HG03469 (cell line): ENCODE measurements around the gene PERCC1.
"Not testable (repeated sequence)": the region's sequence is repeated elsewhere in the genome, so short reads cannot be mapped to it uniquely, and the experiment has no call there.

Source experiments
- ATAC-seq: cut with Tn5 transposase; IDR thresholded peaks from one replicate; pipeline ENCODE4 v1.9.1; 2021; ENCODE audit warnings: mild to moderate bottlenecking, moderate library complexity, moderate number of reproducible peaks; ENCODE audit not compliant: unreplicated experiment

PERCC1 gene

DNA sequence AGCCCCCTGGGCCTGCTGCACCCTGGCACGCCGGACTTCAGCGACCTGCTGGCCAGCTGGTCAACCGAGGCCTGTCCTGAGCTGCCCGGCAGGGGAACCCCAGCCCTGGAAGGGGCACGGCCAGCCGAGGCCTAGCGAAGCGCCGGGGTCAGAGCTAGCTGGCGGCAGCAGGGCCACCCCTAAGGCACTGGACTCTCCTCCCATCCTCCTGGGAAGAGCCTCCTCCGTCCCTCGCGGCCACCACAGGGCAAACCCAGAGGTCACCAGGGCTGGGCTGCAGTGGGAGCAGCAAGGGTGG lies 2.3 kb downstream of the PERCC1 start:
- no peak for ATAC-seq

DNA sequence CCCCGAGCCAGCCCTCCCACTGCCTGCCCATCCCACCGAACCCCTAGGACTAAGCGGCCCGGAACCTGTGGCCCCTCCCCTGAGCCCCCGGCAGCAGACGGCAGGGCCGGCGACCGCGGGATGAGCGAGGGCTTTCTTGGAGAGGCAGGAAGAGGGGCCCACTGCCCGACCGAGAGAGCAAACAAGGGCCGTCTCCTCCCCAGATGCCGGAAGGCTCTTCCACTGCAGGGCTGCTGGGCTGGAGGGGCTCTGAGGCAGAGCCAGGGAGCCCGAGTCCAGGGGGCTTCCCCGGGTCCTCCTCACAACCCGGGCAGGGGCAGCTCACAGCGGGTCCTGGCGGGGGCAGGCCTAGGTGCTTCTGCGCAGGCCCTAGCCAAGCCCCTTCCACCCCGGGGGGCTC lies 2.9 kb downstream of the PERCC1 start:
- ATAC-seq, result no peak

DNA sequence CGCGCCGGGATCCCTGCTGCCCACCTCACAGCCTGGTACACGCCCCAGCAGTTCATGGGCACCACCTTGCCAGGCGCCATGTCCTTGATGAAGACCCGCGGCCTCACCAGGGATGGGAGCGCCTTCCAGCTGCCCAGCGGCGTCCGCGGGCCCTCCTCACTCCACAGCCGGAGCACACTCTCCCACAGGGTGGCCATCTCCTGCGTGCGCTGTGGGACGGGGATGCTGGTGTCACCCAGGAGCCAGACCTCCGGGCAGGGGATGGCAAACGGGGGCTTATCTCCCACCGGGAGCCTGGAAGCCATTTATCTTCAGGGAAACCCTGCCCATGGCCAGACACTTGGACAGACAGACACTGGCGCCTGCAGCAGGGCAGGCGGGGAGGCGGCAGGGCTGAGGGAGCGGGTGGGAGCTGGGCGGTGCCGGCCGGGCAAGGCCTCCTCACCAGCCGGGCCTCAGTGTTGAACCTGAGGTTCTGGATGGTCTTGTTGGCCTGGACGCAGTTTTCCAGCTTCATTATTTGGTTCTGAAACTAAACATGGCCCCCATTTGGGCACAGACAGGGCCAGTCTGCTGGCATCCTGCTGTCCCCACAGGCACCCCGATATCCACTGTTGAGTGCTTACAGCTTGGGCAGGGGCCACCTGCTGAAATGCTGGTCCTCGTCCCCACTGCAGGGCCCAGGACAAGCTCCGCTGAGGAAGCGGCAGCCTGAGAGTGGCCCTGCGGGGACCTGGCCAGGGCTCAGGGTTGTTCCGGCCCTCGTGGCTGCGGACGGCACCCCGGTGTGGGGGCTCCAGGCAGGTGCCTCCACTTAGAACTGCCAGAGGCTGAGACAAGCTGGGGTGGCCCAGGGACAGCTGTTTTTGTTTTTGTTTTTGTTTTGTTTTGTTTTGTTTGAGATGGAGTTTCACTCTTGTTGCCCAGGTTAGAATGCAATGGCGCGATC lies 4.0 kb downstream of the PERCC1 start:
- ATAC-seq, result no peak

DNA sequence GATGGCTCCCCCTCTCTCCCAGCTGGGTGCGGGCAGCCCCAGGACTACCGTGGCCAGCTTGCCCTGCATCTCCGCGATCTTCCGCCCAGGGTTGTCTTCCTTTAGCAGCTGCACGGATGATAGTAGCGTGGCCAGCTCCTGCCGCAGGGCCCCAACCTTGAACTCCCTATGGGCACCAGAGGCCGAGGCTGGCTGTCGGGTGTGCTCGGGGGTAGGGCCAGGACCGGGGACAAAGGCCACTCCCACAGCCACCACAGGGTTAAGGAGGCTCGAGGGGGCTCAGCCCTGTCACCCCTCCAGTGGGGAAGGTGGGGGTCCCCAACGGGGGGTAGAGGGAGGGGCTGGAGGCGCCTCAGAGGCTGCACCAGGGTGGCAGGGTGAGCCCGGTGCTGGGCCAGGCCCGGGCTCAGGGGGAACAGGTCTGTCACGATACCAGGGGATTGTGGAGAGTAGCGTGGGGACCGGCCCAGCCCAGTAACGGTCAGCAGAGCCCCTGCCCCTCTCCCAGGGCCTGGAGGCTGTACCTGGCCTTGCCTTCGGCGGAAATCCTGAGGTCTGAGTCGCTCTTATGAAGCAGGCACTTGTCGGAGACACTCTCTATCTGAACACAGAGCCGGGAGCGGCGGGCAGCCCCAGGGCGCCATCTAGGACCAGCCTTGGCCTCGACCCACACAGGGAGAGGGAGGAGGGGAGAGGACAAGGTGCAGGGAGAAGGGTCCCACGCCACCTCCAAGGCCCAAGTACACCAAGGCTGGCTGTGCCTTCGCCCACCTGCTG lies 5.2 kb downstream of the PERCC1 start:
- ATAC-seq, result no peak

DNA sequence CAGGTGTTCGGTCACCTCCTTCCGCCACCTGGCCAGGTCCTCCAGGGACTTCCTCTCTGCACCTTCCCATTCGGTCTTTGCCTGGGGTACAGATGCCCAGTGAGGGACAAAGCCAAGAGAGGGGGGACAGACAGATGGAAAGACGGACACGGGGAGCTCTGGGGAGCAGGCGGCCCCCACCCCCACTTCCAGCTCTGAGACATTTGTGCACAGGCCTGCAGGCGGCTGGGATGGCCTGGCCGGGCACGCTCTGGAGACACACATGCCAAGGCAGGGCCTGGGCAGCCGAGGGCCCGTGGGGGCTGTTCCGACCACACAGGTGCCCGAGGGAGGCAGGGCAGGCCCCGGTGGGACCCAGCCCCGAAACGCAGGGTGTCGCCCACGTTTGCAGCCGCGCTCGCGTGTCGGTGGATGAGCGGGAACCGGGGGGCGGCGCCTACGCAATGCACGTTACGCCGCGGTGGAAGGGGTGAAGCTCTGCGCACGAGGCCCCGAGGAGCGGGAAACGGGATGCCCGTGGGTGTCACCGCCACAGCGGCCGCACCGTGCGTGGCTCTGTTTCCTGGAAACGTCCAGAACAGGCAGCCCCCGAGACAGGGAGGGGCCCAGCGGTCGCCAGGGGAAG lies 6.0 kb downstream of the PERCC1 start:
- no peak for ATAC-seq

DNA sequence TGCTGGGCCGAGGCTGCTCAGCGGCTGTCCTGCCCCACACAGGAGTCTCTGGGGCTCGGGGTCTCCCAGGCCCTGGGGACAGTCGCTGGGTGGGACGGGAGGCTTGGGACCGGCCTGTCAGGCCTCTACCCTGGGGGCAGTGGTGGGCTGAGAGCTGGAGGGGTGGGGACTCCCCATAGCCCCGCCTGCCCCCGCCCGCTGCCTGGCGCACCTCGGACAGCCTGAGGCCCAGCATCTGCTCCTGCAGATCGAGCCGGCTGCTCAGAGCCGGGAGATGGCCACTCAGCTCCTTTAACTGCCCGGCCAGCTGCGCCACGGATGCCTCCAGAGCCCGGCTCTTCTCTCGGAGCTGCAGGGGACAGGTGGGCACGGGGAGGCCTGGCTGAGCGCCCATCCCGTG lies 6.7 kb downstream of the PERCC1 start:
- no peak for ATAC-seq

DNA sequence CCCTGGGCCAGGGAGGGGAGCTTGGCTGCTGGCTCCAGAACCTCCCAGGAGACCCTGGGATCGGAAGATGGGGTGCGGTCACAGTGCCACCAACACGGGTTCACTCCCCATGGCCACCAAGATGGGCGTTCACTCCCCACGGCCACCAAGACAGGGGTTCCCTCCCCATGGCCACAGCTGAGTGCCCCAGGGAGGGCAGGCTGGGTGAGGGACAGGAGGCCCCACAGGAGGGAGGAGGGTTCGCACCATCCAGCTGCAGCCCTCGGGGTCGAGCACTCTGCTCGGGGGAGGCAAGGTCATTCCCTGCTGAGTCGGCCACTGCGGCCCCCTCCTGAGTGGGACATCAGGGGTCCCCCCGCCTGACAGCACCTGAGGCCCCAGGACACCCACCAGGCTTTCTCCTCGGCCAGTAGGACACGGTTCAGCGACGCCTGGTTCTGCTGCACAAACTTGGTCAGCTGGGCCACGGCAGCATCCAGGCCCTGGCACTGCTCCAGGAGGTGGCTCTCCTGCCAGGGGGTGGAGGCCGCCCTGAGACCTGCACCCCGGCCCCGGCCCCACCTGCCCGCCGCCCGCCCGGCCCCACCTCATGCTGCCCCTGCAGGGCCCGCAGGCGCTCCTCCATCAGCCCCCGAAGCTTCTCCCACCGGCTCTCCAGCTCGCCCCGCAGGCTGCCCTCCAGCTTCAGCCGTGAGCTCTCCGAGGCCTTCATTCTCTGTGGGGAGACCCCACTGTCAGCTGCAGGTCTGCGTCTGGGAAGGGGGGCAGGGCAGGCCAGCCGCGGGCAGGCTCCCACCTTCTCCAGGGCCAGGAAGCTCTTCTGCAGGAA lies 7.6 kb downstream of the PERCC1 start:
- no peak for ATAC-seq

DNA sequence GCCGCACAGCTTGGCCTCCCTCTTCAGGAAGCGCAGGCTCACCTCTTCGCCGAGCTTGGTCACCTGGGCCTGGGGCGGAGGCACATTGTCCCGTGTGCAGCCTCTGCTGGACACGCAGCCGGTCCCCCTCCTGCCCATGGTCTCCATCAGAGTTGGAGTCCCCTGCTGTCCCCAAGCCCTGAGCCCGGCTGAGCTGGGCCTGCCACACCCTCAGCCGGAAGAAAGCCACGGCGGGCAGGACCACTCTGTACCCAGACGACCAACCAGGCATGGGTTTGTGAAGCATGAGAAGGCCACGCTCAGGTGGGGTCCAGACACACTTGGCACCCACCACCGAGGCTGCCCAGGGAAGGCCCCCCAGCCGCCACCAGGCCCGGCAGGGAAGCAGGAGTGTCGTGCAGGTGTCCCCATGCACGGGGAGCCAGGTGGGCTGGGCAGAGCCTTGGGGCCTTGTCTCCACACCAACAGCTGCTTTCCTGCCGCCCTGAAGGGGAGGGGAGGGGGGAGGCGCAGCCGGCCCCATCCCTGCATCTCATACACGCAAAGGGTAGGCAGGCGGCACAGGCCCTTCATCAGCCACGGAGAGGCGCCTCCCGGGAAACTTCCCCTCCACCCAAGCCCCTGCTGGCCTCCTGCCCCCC lies 8.3 kb downstream of the PERCC1 start:
- no peak for ATAC-seq

DNA sequence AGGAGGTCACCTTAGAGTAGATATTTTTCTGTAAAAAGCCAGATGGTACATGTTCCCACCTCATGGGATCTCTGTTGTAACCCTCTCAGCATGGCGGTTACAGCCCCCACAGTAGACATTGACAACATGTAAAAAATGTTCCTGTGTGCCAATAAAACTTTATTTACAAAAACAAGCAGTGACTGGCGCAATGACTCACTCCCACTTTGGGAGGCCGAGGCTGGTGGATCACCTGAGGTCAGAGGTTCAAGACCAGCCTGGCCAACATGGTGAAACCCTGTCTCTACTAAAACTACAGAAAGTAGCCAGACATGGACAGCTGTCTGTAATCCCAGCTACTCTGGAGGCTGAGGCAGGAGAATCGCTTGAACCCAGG lies 8.8 kb downstream of the PERCC1 start:
- ATAC-seq, result not testable (repeated sequence)

DNA sequence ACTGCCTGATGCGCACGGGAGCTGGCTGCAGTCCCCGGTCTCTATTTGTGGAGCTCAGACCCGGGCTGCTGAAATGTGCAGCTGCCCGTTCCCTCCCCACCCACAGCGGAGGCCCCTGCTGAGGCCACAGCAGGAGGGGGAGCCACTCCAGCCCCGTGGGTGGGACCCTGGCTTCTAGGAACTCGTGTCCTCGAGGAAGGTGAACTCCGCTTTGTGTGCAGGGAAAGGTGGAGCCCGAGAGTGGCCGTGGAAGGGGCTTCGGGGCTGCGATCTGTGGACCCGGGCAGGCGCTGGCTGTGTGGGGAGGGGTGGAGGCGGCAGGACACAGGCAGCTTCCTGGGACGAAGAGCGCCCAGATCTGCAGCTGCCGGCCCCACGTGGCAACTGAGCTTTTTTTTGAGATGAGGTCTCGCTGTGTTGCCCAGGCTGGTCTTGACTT lies 10.5 kb downstream of the PERCC1 start:
- no peak for ATAC-seq

DNA sequence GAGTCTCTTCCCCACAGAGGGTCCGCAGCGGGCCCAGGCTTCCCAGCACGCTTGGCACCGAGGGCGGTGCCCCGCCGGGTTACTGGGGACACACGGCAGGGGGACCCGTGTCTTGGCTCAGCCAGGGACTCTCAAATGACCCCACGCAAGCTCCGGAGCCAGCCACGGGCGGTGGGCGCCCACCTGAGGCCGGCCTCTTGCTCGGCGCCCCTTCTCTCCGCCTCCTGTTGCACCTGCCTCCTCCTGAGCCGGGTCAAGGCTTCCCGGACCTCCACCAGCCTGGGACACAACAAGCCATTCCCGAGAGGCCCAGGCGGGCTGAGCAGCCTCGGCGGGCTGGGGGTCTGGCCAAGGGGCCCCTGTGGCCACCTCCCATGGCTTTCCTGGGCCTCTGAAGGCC lies 11.8 kb downstream of the PERCC1 start:
- no peak for ATAC-seq

DNA sequence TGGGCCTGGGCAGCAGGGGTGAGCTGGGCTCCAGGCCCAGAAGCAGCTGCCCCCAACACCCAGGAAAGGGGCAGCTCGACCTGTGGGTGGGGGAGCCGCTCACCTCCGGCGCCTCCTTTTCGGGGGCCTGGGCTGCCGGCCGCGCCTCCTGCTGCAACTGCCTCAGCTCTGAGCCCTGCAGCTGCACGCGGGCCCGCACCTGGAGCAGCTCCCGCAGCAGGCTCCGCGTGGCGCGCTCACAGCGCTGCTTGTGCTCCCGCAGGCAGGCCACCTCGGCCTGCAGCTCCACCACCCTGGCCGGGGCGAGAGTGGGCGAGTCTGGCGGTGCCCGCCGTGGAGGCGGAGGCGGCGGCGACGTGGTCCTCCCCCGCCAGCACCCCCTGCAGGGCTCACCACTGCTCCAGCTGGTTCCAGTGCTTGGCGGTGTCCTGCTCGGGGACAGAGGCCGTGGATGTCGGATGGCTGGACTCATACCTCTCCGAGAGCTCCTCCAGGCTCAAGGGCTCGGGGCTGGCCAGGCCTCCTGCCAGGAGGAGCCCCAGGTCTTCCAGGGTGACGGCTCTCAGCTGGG lies 12.6 kb downstream of the PERCC1 start:
- ATAC-seq, result no peak

DNA sequence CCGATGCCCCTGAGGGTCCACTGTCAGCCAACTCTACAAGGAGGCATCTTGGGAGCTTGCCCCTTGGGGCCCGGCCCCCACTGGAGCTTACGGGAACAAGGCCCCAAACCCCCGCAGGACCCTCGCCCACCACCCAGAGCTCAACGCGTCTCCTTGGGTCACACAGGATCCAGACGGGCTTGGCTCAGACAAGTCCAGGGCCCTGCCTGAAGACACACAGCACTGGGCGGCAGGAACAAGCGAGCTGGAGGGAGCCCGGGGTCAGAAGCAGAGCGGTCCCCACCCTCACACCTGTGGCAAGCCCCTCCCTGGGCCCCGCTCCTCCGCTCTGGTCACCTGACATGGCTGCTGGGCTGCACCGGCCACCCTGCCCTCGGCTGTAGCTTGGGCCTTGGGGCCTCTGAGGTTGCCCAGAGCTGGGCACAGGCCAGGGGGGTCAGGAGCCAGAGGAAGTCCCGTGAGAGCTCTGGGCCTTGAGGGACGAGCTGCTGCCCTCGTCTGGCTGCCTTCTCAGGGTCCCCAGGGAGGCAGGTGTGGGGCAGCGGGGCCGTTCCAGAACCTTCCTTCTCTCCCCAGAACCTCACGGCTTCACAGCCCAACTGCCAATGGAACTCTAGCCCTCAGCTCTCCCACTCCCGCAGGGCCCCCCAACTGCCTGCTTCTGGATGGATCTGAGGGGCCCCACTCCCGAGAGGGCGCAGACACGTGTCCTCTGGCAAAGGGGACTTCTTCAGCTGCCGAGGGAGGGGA lies 13.3 kb downstream of the PERCC1 start, which contains the start of gene CCDC154:
TSS of gene CCDC154 (minus strand) at position 577 of the 750 bp plus-strand sequence. CDS start at position 343, 234 bp downstream.
- ATAC-seq, result no peak

DNA sequence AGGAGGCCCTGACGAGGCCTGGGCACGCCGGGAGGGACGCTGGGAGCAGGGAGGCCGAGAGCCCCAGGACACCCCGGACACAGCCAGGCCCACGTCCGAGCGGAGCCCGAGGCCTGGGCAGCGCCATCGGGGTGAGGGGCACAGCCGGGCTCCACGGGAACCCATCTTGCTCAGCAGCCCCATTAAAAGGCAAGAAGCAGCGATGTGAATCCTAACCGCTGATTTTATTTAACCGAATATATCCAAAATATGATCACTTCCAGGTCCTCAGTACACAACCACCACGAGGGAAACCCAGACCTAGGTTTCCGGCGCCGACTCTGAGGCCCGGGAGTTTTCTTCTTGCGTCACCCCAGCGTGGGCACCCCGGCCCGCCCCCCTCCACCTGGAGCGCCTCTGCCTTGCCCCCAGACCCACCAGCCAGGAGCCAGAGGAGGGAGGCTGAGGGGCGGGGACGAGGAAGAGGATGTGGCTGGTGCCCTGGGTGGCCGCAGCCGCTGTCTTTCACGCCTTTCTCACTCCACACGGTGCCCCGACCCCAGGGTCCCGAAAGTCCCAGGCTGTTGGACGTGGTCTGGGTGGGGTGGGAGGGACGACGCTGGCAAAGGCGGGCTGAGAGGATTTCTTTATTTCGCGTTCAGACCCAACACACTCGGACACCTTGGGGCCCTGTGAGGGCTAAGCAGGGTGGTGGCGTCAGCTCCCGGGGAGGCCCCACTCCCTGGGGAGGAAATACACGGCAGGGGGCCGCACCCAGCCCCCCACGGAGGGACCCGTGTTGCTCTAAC lies 14.0 kb downstream of the PERCC1 start:
- ATAC-seq, result no peak

DNA sequence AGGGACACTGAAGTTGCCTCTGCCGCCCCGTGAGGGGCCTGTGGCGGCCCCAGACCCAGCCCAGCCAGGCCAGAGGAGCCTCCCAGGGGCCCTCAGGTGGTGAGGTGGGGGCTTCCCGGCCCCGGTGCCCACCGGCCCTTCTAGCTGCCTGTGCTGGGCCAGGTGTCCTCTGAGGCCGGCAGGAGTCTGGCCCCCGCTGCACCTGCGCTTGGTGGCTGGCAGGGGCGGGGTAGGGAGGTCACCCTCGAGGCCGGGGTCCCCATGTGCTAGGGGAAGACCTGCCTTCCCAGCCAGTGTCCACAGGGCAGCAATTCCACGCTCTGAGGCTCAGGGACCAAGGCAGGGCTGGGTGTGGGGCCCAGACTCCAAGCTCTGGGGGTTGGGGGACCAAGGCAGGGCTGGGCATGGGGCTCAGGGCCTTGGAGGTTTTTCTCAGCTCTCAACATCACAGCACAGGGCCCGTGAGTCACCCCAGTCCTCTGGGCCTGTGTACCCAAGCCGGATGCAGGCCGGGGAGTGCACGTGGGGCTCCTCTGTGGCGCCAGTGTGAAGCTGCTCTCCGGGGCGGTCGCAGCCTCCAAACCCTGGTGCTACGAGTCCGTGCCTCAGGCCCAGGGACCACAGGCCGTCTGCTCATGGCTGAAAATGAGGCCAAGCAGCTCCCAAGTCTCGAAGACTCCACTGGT lies 14.8 kb downstream of the PERCC1 start:
- ATAC-seq, result no peak

DNA sequence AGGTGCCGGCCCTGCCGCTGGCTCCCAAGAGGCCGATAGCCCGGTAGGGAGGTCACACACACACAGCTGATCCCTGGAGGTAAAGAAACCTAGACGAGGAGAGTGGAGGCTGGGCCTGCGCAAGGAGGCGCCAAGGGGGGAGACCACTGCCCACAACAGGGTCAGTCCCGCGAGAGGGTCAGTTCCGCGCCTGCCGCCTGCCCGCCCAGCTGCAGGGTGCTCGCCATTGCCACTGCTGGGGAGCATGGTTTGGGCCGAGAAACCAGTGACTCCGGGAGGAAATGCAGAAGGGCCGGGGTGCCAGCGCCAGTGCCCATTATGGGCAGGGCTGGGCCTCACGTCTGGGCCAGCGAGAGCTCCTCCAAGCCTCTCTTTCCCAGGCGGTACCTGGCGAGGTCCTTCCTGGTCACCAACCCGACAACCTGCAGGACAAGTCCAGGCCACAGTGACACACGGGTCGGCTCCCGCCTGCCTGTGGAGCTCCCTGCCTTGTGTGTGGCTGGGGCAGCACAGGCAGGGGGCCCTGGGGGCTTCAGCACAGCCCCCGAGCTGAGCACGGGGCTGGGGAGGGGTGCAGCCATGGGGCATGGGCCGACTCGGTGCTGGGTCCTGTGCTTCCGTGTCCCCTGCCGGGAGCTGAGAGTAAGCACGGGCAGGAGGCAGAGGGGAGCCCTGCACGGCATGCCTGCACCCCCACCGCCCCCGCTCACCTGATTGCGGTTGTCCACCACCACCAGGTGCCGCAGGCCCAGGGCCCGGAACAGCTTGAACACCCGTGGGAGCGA lies 15.6 kb downstream of the PERCC1 start:
- no peak for ATAC-seq

DNA sequence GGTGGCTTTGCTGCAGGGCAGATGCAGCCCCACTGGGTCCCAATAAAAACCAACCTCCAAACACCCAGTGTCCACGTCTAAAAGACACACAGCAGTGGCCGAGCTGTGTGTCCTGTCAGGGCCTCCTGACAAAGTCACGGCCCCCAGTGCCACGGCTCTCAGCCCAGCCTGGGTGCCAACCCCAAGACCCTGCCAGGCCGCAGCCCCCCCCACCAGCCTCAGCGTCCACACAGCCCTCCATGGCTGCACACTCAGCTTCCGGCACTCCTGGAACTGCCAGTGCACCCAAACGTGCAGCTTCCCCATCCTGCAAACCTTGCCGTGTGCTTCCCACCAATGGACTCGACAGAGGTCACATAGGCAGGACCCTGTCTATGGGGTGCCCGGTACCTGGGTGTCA lies 17.1 kb downstream of the PERCC1 start:
- no peak for ATAC-seq
